Hepatocyte (in vitro differentiated cells): ENCODE measurements around the gene GABBR2. TPM values are rescaled to one million over a fixed set of nuclear protein-coding genes. Genes with fewer than 3 reads are reported as not detected.

ENCODE experiments used
- DNase-seq: peaks from one replicate; pipeline ENCODE4 v3.0.0-alpha.2; 2016; ENCODE audit warnings: low spot score
- H2AFZ ChIP-seq: fragments of 200-600 bp; sonication (generic); 2 replicates; pipeline ENCODE4 v1.6.0; 2016; ENCODE audit warnings: antibody characterized with exemption, mild to moderate bottlenecking
- H3K27ac ChIP-seq: fragments of 200-600 bp; sonication (generic); 2 replicates; pipeline ENCODE4 v1.5.1; 2016; ENCODE audit warnings: mild to moderate bottlenecking
- H3K27me3 ChIP-seq: fragments of 200-600 bp; sonication (generic); 2 replicates; pipeline ENCODE4 v1.6.1; 2016
- H3K36me3 ChIP-seq: fragments of 200-600 bp; sonication (generic); replicated peaks from 2 replicates; pipeline ENCODE4 v1.5.1; 2016; ENCODE audit warnings: low read depth; ENCODE audit not compliant: insufficient read depth
- H3K4me1 ChIP-seq: fragments of 200-600 bp; sonication (generic); 2 replicates; pipeline ENCODE4 v1.5.1; 2016; ENCODE audit warnings: mild to moderate bottlenecking, moderate library complexity; ENCODE audit not compliant: insufficient read depth
- H3K4me2 ChIP-seq: fragments of 200-600 bp; sonication (generic); 2 replicates; pipeline ENCODE4 v1.6.0; 2016
- H3K4me3 ChIP-seq: fragments of 200-600 bp; sonication (generic); 2 replicates; pipeline ENCODE4 v1.5.1; 2016; ENCODE audit warnings: mild to moderate bottlenecking
- H3K79me2 ChIP-seq: fragments of 200-600 bp; sonication (generic); 2 replicates; pipeline ENCODE4 v1.6.0; 2017; ENCODE audit warnings: mild to moderate bottlenecking
- H3K9me2 ChIP-seq: fragments of 200-600 bp; sonication (generic); replicated peaks from 2 replicates; pipeline ENCODE4 v1.6.0; 2017; ENCODE audit warnings: mild to moderate bottlenecking; ENCODE audit not compliant: insufficient read depth
- H3K9me3 ChIP-seq: fragments of 200-600 bp; sonication (generic); 2 replicates; pipeline ENCODE4 v1.5.1; 2016; ENCODE audit warnings: low read depth, mild to moderate bottlenecking
- H4K20me1 ChIP-seq: fragments of 200-600 bp; sonication (generic); 2 replicates; pipeline ENCODE4 v1.6.0; 2016; ENCODE audit warnings: mild to moderate bottlenecking; ENCODE audit not compliant: insufficient read depth, poor library complexity, severe bottlenecking
- CTCF ChIP-seq: fragments of 200-600 bp; sonication (generic); IDR thresholded peaks from 2 replicates; pipeline ENCODE4 v1.5.1; 2016; ENCODE audit warnings: antibody characterized with exemption, mild to moderate bottlenecking; ENCODE audit not compliant: poor library complexity
- EZH2 ChIP-seq: fragments of 200-600 bp; sonication (generic); IDR thresholded peaks from 2 replicates; pipeline ENCODE4 v1.6.1; 2016; ENCODE audit warnings: antibody characterized with exemption, mild to moderate bottlenecking, borderline replicate concordance
- EZH2phosphoT487 ChIP-seq: fragments of 200-600 bp; sonication (generic); IDR thresholded peaks from one replicate; pipeline ENCODE4 v1.6.1; 2018; ENCODE audit warnings: antibody characterized with exemption, mild to moderate bottlenecking, low read depth, moderate library complexity; ENCODE audit not compliant: unreplicated experiment, severe bottlenecking
- WGBS: methylation state at CpG from one replicate; pipeline ENCODE4 v1.1.6; 2016; ENCODE audit warnings: low lambda C conversion rate; ENCODE audit errors: missing lambda C conversion rate; 5-methylcytosine and 5-hydroxymethylcytosine counted together
- polyA plus RNA-seq: library from polyadenylated mRNA; unstranded; fragments of >200 nt; fragmentation: Nextera tagmentation; extraction: Ambion mirVana; gene quantifications from 2 replicates; pipeline ENCODE4 v1.2.1, GENCODE V29; 2016
- total RNA-seq: library from RNA; depleted of rRNA; stranded (reverse); fragments of >200 nt; gene quantifications from 2 replicates; pipeline ENCODE4 v1.2.3, GENCODE V29; 2014

GABBR2 gene
- total and polyA plus RNA-seq, 2 experiments from 2014 or later, result 0.20 to 0.28 TPM

DNA sequence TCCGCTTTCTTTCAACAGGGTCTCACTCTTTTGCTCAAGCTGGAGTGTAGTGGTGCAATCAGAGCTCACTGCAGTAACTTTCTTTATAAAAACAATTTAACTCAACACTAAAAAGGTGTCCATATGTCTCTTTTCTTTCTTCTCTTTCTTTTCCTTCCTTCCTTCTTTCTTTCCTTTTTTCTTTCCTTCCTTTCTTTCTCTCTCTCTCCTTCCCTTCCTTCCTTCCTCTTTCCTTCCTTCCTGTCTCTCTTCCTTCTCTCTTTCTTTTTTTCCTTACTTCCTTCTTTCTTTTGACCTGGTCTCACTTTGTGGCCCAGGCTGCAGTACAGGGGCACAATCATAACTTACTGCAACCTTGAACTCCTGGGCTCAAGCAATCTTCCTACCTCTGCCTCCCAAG, 427.5 kb downstream of the GABBR2 start:
- H3K36me3 ChIP-seq, result no peaks in the 10 kb centered on the region
- TF ChIP-seq CTCF (no peak), EZH2 (no peak), EZH2phosphoT487 (no peak)
- H3K4me1 ChIP-seq, result peaks cover 4% of the 10 kb centered on the region
- H3K9me3 ChIP-seq, result no peaks in the 10 kb centered on the region
- no peak overlapping the region for H2AFZ ChIP-seq
- H3K9me2 ChIP-seq, result no peaks in the 10 kb centered on the region
- H3K27ac ChIP-seq, result no peak overlapping the region
- H3K27me3 ChIP-seq, result no peaks in the 10 kb centered on the region
- DNase-seq, result no peak
- H3K4me2 ChIP-seq, result no peak overlapping the region
- WGBS, result 91% methylated on average over 1 of the region's 1 CpG
- H4K20me1 ChIP-seq, result no peaks in the 10 kb centered on the region
- no peak overlapping the region for H3K4me3 ChIP-seq
- no peaks in the 10 kb centered on the region for H3K79me2 ChIP-seq

DNA sequence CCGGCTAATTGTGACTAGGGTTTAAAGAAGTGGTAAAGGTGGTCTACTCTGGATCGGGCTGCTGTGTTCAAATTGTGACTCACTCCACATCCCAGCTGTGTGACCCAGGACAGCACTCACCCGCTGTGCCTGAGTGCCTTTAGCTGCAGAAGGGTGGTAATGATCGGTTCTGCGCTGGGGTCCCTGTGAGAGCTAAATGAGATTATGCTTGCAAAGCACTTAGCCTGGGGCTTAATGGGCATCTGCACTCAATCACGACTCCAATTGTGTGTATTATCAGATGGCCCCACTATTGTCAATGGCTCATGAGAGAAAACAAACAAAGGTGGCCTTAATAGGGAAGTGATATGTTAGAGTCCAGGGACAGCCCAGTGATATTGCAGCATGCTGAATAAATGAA, 428.2 kb downstream of the GABBR2 start:
- no peaks in the 10 kb centered on the region for H4K20me1 ChIP-seq
- H3K9me2 ChIP-seq, result no peaks in the 10 kb centered on the region
- no peaks in the 10 kb centered on the region for H3K36me3 ChIP-seq
- H3K27me3 ChIP-seq, result no peaks in the 10 kb centered on the region
- no peak overlapping the region for H3K4me2 ChIP-seq
- H3K4me3 ChIP-seq, result no peak overlapping the region
- WGBS, result 29% methylated on average over 6 of the region's 6 CpGs
- TF ChIP-seq EZH2, result no peak
- TF ChIP-seq CTCF, result no peak
- TF ChIP-seq EZH2phosphoT487, result no peak
- H3K27ac ChIP-seq, result no peak overlapping the region
- H2AFZ ChIP-seq, result no peak overlapping the region
- H3K9me3 ChIP-seq, result no peaks in the 10 kb centered on the region
- H3K4me1 ChIP-seq, result peaks cover 4% of the 10 kb centered on the region
- no peaks in the 10 kb centered on the region for H3K79me2 ChIP-seq
- no peak for DNase-seq

GRCh38 chr9:98280162-98280561, 428.6 kb downstream of the GABBR2 start:
- no peaks in the 10 kb centered on the region for H3K79me2 ChIP-seq
- 72% methylated on average over 2 of the region's 2 CpGs for WGBS
- no peaks in the 10 kb centered on the region for H3K27me3 ChIP-seq
- no peaks in the 10 kb centered on the region for H3K9me3 ChIP-seq
- H4K20me1 ChIP-seq, result no peaks in the 10 kb centered on the region
- H3K4me3 ChIP-seq, result no peak overlapping the region
- no peak overlapping the region for H3K4me2 ChIP-seq
- peaks cover 4% of the 10 kb centered on the region for H3K4me1 ChIP-seq
- no peaks in the 10 kb centered on the region for H3K9me2 ChIP-seq
- H3K36me3 ChIP-seq, result no peaks in the 10 kb centered on the region
- TF ChIP-seq EZH2phosphoT487 (no peak), CTCF (no peak), EZH2 (no peak)
- H3K27ac ChIP-seq, result no peak overlapping the region
- DNase-seq, result no peak
- no peak overlapping the region for H2AFZ ChIP-seq

DNA sequence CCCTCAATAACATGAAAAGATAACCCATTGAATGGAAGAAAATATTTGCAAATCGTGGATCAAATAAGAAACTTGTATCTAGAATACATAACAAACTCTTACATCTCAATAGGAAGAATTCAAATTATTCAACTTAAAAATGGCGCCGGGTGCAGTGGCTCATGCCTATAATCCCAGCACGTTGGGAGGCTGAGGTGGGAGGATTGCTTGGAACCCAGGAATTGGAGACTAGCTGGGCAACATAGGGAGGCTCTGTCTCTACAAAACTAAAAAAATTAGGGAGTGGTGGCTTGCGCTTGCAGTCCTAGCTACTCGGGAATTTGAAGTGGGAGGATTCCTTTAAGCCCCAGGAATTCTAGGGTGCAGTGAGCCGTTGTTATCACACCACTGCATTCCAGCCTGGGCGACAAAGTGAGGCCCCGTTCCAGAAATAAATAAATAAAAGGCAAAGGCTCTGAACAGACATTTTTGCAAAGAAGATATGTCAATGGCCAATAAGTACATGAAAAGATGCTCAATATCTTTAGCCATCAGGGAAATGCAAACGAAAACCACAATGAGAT, 431.7 kb downstream of the GABBR2 start:
- no peaks in the 10 kb centered on the region for H3K79me2 ChIP-seq
- H3K9me3 ChIP-seq, result no peaks in the 10 kb centered on the region
- peaks cover 4% of the 10 kb centered on the region for H3K4me1 ChIP-seq
- no peak for TF ChIP-seq EZH2phosphoT487
- TF ChIP-seq EZH2, result no peak
- no peak for TF ChIP-seq CTCF
- H2AFZ ChIP-seq, result no peak overlapping the region
- no peaks in the 10 kb centered on the region for H3K27me3 ChIP-seq
- no peaks in the 10 kb centered on the region for H3K36me3 ChIP-seq
- H3K4me3 ChIP-seq, result no peak overlapping the region
- no peak overlapping the region for H3K27ac ChIP-seq
- no peaks in the 10 kb centered on the region for H4K20me1 ChIP-seq
- no peaks in the 10 kb centered on the region for H3K9me2 ChIP-seq
- no peak for DNase-seq
- 79% methylated on average over 10 of the region's 10 CpGs for WGBS
- H3K4me2 ChIP-seq, result no peak overlapping the region
